Upper lobe of left lung (tissue), 6 donors: ENCODE results near the gene ALDH18A1. TPM values are rescaled to one million over a fixed set of nuclear protein-coding genes. Genes with fewer than 3 reads are reported as not detected.

Experiments
- ATAC-seq, 2 donors: fragments of 200-7000 bp; cut with Tn5 transposase; one replicate each; pipeline ENCODE4 v1.9.1; 2022; ENCODE audit warnings: mild to moderate bottlenecking in 2 of 2, moderate library complexity in 2 of 2; ENCODE audit not compliant: low FRiP score in 2 of 2
- DNase-seq, 2 donors: peaks; one replicate each; pipeline ENCODE4 v3.0.0-alpha.2; 2019 to 2020
- H3K27ac ChIP-seq, 4 donors: fragments of 200-600 bp; sonication (generic); one replicate each; pipeline ENCODE4 v1.5.1; 2016 to 2019
- H3K27me3 ChIP-seq, 4 donors: fragments of 200-600 bp; sonication (generic); one replicate each; pipeline ENCODE4 v1.5.1; 2017 to 2019
- H3K36me3 ChIP-seq, 4 donors: fragments of 200-600 bp; sonication (generic); one replicate each; pipeline ENCODE4 v1.5.1; 2016 to 2019
- H3K4me1 ChIP-seq, 4 donors: fragments of 200-600 bp; sonication (generic); one replicate each; pipeline ENCODE4 v1.5.1; 2018 to 2019
- H3K4me3 ChIP-seq, 4 donors: fragments of 200-600 bp; sonication (generic); one replicate each; pipeline ENCODE4 v1.5.1; 2017 to 2019; ENCODE audit warnings: mild to moderate bottlenecking in 2 of 4, moderate library complexity in 1 of 4
- H3K9me3 ChIP-seq, 4 donors: fragments of 200-600 bp; sonication (generic); one replicate each; pipeline ENCODE4 v1.5.1; 2018 to 2019
- EP300 ChIP-seq, 4 donors: sonication (generic); formaldehyde crosslinking; IDR thresholded peaks; one replicate each; pipeline ENCODE4 v1.5.1; 2017; ENCODE audit warnings: antibody characterized with exemption in 4 of 4, control low read depth in 2 of 4
- POLR2A ChIP-seq, 4 donors: fragments of 450-650 bp; IDR thresholded peaks; one replicate each; pipeline ENCODE4 v1.5.1; 2016 to 2017; ENCODE audit warnings: antibody characterized with exemption in 4 of 4, mild to moderate bottlenecking in 2 of 4
- POLR2AphosphoS5 ChIP-seq, 2 donors: sonication (generic); formaldehyde crosslinking; IDR thresholded peaks; one replicate each; pipeline ENCODE4 v1.5.1; 2017; ENCODE audit warnings: antibody characterized with exemption in 2 of 2
- WGBS, 2 donors: methylation state at CpG; one replicate each; pipeline ENCODE4 v1.1.5; 2017 to 2018; 5-methylcytosine and 5-hydroxymethylcytosine counted together
- total RNA-seq, 6 donors: library from RNA; depleted of rRNA in 4 of 6; stranded (reverse); fragments of >200 nt in 4 of 6; gene quantifications; one replicate each; pipeline versions ENCODE4 v1.1.0 to v1.2.1, GENCODE V29; 2016 to 2021
- TF ChIP-seq, protein P1 (sequence below), 6 experiments: fragments of 450-650 bp in 4 of 6; fragments of 200-600 bp in 2 of 6; sonication (generic) in 2 of 6; IDR thresholded peaks; one replicate each; pipeline ENCODE4 v1.5.1; 2016 to 2019; ENCODE audit warnings: antibody characterized with exemption in 6 of 6
- donor health status: DM: no; HTN: no; CAD: no; lungs with moderate emphysema.
- donor health status: DM: no; HTN: yes; CAD: no; lungs with severe emphysema.

The ALDH18A1 gene
- total RNA-seq, 6 donors from 2014 or later, result 7.0 to 32.6 (median 22.7) TPM

DNA sequence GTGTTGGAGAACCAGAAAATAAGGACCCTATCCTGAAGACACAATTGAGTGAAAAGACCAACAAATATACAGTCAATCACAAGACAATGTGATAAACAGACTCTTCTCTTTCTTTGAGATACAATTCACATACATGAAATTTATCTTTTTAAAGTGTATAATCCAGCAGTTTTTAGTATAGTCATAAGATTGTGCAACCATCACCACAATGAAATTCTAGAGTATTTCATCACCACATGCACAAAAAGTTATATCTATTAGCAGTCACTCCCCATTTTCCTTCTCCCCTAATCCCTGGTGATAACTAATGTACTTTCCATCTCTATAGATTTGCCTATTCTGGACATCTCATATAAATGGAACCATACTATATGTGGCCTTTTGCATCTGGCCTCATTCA is 87.1 kb downstream of the ALDH18A1 start:
- H3K27me3 ChIP-seq, result no peaks in the 10 kb centered on the region
- H3K9me3 ChIP-seq, result no peaks in the 10 kb centered on the region
- no peak for DNase-seq
- H3K4me3 ChIP-seq, result no peak overlapping the region
- peaks cover 0 to 10% (median 6%) of the 10 kb centered on the region in 4 donors for H3K4me1 ChIP-seq
- H3K27ac ChIP-seq, result no peak overlapping the region
- no peak for ATAC-seq
- no peaks in the 10 kb centered on the region for H3K36me3 ChIP-seq
- TF ChIP-seq POLR2A (IDR thresholded peaks at IDR 0.05), result no peak
- TF ChIP-seq EP300 (IDR thresholded peaks at IDR 0.05), result no peak
- TF ChIP-seq, protein P1, sequence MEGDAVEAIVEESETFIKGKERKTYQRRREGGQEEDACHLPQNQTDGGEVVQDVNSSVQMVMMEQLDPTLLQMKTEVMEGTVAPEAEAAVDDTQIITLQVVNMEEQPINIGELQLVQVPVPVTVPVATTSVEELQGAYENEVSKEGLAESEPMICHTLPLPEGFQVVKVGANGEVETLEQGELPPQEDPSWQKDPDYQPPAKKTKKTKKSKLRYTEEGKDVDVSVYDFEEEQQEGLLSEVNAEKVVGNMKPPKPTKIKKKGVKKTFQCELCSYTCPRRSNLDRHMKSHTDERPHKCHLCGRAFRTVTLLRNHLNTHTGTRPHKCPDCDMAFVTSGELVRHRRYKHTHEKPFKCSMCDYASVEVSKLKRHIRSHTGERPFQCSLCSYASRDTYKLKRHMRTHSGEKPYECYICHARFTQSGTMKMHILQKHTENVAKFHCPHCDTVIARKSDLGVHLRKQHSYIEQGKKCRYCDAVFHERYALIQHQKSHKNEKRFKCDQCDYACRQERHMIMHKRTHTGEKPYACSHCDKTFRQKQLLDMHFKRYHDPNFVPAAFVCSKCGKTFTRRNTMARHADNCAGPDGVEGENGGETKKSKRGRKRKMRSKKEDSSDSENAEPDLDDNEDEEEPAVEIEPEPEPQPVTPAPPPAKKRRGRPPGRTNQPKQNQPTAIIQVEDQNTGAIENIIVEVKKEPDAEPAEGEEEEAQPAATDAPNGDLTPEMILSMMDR (IDR thresholded peaks at IDR 0.05), result no peak
- no peak for TF ChIP-seq POLR2AphosphoS5 (IDR thresholded peaks at IDR 0.05)

DNA sequence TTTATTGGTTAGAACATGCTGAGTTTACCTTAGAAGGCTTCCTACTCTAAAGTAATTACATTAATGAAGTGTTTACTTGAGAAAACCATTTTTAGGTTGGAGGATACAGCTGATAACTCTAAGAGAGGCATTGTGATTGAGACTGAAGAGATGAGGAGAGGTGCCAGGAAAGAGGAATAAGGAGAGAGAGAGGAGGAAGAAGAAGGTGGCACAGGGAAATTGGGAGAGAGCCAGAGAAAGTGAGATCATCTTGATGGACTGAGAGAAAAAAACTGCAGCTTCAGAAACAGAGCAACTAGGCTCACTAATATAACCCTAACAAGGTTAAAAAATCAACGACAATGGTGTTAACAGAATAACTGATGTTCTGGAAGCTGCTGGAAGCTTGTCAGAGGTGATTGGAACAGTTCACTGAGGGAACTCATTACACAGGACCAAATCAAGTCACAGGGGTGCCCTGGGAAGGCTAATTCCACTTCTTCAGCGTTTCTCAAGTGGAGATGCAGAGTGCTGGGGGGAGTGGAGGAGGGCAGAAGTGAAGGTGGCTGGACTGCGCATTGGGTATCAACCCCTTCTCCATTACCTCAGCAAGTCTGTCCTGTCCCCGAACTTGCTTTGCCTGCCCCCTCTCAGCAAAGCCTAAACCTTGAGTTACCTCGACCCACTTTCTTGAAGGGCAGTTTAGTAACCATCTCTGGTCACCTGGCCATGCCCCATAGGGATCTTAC is 88.4 kb downstream of the ALDH18A1 start:
- no peaks in the 10 kb centered on the region for H3K27me3 ChIP-seq
- no peaks in the 10 kb centered on the region for H3K36me3 ChIP-seq
- no peak for ATAC-seq
- TF ChIP-seq, protein P1 (IDR thresholded peaks at IDR 0.05), result no peak
- no peak for TF ChIP-seq EP300 (IDR thresholded peaks at IDR 0.05)
- no peak for TF ChIP-seq POLR2AphosphoS5 (IDR thresholded peaks at IDR 0.05)
- no peak for TF ChIP-seq POLR2A (IDR thresholded peaks at IDR 0.05)
- H3K4me3 ChIP-seq, result no peak overlapping the region
- 69 to 72% methylated on average over 5 of the region's 5 CpGs for WGBS, 2 donors
- H3K9me3 ChIP-seq, result no peaks in the 10 kb centered on the region
- peak overlapping the region in 1 of 4 donors; percentile 14 for H3K27ac ChIP-seq
- no peak for DNase-seq
- H3K4me1 ChIP-seq, result peaks cover 0 to 10% (median 6%) of the 10 kb centered on the region in 4 donors

DNA sequence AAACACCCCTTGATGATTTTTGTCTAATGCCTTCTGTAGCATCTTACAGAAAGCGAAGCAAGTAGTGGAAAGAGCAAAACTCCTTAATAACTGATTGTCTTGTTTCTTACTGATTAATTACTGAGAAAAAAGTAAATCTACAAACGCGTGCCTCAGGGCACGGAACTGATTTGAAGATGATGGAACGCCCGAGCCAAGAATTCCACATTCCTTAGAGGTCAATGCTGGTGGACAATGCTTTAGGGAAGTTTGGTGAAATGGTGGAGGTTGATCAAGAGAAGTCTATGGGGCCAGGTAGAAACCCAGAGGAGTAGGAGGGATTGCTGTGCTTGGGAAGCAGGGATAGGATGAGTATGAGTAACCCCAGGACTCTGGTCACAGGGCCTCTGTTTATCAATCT is 90.4 kb downstream of the ALDH18A1 start:
- Histone ChIP-seq H3K27me3 (no peaks in the 10 kb centered on the region), H3K27ac (no peak overlapping the region), H3K4me1 (peaks cover 4 to 16% (median 9%) of the 10 kb centered on the region in 4 donors), H3K9me3 (no peaks in the 10 kb centered on the region), H3K4me3 (no peak overlapping the region), H3K36me3 (no peaks in the 10 kb centered on the region)
- TF ChIP-seq POLR2AphosphoS5 (IDR thresholded peaks at IDR 0.05), result no peak
- TF ChIP-seq, protein P1 (IDR thresholded peaks at IDR 0.05), result no peak
- TF ChIP-seq EP300 (IDR thresholded peaks at IDR 0.05), result no peak
- TF ChIP-seq POLR2A (IDR thresholded peaks at IDR 0.05), result no peak
- DNase-seq (no peak), ATAC-seq (no peak)
- WGBS, 2 donors, result 93 to 96% methylated on average over 6 of the region's 6 CpGs

DNA sequence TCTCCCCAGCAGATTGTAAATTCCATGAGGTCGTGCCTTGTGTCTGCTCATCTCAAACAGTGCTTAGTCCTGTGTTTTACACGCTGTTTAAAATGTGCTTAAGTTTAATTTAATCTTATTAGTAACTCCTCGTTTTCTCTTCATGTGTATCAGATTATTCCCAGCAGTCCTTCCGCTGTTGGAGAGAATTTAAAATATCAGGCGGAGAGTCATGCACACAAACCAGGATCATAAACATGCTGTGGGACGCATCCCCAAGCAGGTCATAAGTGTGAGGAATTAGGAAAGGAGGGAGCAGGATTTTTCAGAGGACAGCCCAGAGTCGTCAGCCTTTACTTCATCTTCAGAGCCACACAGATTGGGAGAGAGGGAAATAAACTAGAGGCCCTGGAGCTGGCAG is 91.2 kb downstream of the ALDH18A1 start:
- Histone ChIP-seq H3K9me3 (no peaks in the 10 kb centered on the region), H3K36me3 (no peaks in the 10 kb centered on the region), H3K4me3 (no peak overlapping the region), H3K27me3 (no peaks in the 10 kb centered on the region), H3K4me1 (peaks cover 4 to 19% (median 9%) of the 10 kb centered on the region in 4 donors), H3K27ac (no peak overlapping the region)
- DNase-seq (no peak), ATAC-seq (no peak)
- 85 to 92% methylated on average over 7 of the region's 7 CpGs for WGBS, 2 donors
- no peak for TF ChIP-seq POLR2A (IDR thresholded peaks at IDR 0.05)
- no peak for TF ChIP-seq EP300 (IDR thresholded peaks at IDR 0.05)
- TF ChIP-seq POLR2AphosphoS5 (IDR thresholded peaks at IDR 0.05), result no peak

DNA sequence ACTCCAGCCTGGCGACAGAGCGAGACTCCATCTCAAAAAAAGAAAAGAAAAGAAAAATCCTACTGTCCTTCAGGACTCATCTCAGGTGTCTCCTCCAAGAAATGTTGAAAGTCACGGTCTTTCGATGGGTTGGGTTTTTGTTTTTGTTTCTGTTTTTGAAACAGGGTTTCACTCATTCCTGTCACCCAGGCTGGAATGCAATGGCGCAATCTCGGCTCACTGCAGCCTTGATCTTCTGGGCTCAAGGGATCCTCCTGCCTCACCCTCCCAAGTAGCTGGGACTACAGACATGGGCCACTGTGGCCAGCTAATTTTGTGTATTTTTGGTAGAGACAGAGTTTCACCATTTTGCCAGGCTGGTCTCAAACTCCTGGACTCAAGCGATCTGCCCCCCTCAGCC is 92.2 kb downstream of the ALDH18A1 start:
- Histone ChIP-seq H3K9me3 (no peaks in the 10 kb centered on the region), H3K4me3 (no peak overlapping the region), H3K27me3 (no peaks in the 10 kb centered on the region), H3K36me3 (no peaks in the 10 kb centered on the region), H3K4me1 (peaks cover 4 to 29% (median 15%) of the 10 kb centered on the region in 4 donors), H3K27ac (no peak overlapping the region)
- TF ChIP-seq POLR2AphosphoS5 (IDR thresholded peaks at IDR 0.05) (no peak), EP300 (IDR thresholded peaks at IDR 0.05) (no peak), POLR2A (IDR thresholded peaks at IDR 0.05) (no peak)
- TF ChIP-seq, protein P1 (IDR thresholded peaks at IDR 0.05), result no peak
- DNase-seq, result no peak
- WGBS, 2 donors, result 90 to 97% methylated on average over 6 to 7 of the region's 7 CpGs
- ATAC-seq, result no peak
